Activated naive CD8-positive, alpha-beta T cell treated with anti-CD3 and anti-CD28 coated beads, Interleukin-2, amount 10 ng/mL, durations not matched to agents 7 days and 5 days (primary cell): Measurements from ENCODE around the gene SLC10A3. TPM values are rescaled to one million over a fixed set of nuclear protein-coding genes. Genes with fewer than 3 reads are reported as not detected.

Experiments
- ATAC-seq: fragments of 150-1000 bp; cut with Tn5 transposase; one replicate; pipeline ENCODE4 v1.10.0; 2021; ENCODE audit warnings: low read depth, moderate library complexity
- POLR2A ChIA-PET: fragments of 350-600 bp; sonication (Branson Sonifier 250); formaldehyde crosslinking; loops from one replicate; lab custom pipeline; 2021; ENCODE audit warnings: antibody characterized with exemption; lab: Charles Lee
- DNase-seq: peaks from one replicate; pipeline ENCODE4 v3.0.0; 2021
- H3K27ac Mint-ChIP-seq: one replicate; pipeline ENCODE4 v1.8.0; 2022; ENCODE audit warnings: mild to moderate bottlenecking, mixed read lengths
- H3K27me3 Mint-ChIP-seq: one replicate; pipeline ENCODE4 v1.8.0; 2022; ENCODE audit warnings: mild to moderate bottlenecking, moderate library complexity, mixed read lengths
- H3K36me3 Mint-ChIP-seq: one replicate; pipeline ENCODE4 v1.8.0; 2021; ENCODE audit warnings: mild to moderate bottlenecking, mixed read lengths
- H3K4me1 Mint-ChIP-seq: one replicate; pipeline ENCODE4 v1.8.0; 2021; ENCODE audit warnings: mixed read lengths
- H3K4me3 Mint-ChIP-seq: one replicate; pipeline ENCODE4 v1.8.0; 2022; ENCODE audit warnings: mild to moderate bottlenecking, moderate library complexity, mixed read lengths
- H3K9me3 Mint-ChIP-seq: one replicate; pipeline ENCODE4 v1.8.0; 2021; ENCODE audit warnings: mixed read lengths
- microRNA-seq: library from miRNA; unstranded; fragments of <30 nt; microRNA quantifications from one replicate; pipeline ENCODE4 v1.2.0, GENCODE V29; 2022
- total RNA-seq, 2 experiments: library from RNA; stranded (reverse); gene quantifications; one replicate each; pipeline ENCODE4 v1.2.3, GENCODE V29; 2021

The SLC10A3 gene
- total RNA-seq, 2 experiments from 2014 or later: 25.3 to 27.3 TPM

DNA sequence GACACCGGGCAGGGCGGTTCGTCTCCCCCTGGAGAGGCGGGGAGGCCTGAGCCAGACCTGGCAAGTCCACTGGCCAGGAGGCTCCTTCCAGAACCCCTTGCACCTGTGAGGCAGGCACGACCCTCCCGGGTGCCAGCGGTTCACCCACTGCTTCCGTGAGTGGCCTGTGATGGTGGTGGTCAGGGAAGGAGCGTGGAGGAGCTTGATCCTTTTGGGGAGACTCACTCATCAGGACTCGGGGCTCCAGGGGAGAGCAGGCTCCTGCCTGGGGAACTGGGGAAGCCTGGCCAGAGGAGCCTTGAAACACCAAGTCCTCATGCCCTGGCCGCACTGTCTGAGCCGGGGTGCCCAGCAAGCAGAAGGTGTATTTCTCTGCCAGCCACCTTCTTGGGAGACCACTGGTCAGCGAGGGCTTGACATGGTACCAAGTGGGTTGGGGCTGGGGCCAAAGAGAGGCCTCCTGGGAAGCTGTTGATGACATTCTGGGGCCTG, 45.6 kb downstream of the SLC10A3 start:
- Mint-ChIP-seq H3K4me1 (peaks cover 3% of the 10 kb centered on the region), H3K27ac (no peak overlapping the region), H3K36me3 (peaks cover 2% of the 10 kb centered on the region), H3K9me3 (no peaks in the 10 kb centered on the region), H3K27me3 (no peaks in the 10 kb centered on the region), H3K4me3 (peak overlapping the region; percentile 28)
- no peak for ATAC-seq
- no peak for DNase-seq
- POLR2A ChIA-PET: interaction anchor here (0.9 to 1.2 kb wide), 2 partner anchors 14 to 47 kb away, joined by 3 to 4 read pairs; partner anchors contain the start of gene RPL10

DNA sequence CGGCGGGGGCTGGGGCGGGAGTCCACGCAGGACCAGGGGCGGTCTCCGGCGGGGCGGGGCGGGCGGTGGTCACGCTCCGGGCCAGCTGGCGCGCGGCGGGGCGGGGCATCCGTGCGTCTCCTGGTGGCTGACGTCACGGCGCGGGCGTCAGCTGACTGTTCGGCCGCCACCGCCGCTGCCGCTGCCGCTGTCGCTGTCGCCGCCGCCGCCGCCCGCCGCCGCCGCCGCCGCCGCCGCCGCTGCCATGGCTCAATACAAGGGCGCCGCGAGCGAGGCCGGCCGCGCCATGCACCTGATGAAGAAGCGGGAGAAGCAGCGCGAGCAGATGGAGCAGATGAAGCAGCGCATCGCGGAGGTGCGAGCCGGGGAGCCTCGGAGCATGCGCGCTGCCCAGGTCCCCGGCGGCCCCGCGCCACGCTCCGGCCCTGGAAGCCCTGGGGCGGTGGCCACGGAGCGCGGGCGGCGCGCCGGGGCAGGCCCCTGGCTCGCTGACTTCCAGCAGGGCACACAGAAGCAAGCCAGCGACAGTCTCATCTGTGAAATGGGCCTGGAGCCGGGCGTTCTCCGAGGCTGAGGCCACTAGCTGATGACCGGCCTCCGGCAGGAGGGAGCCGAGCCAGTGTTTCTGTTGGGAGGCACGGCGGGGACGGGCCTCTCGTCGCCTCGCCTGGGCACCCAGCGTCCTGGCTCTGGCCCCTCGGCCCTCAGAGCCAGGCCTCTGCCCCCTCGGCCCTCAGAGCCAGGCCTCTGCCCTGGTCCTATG, 46.3 kb downstream of the SLC10A3 start, which contains the start of gene FAM50A:
TSS of gene FAM50A (plus strand) at position 150 of the 763 bp plus-strand sequence. CDS start at position 245, 95 bp downstream.
- peak within 1 kb of the TSS; percentile 69 for H3K4me3 Mint-ChIP-seq
- peak; percentile 81 for DNase-seq
- H3K27ac Mint-ChIP-seq: peak within 1 kb of the TSS; percentile 80
- H3K4me1 Mint-ChIP-seq: peaks cover 3% of the 10 kb centered on the region
- ATAC-seq: peak; percentile 75
- H3K9me3 Mint-ChIP-seq: no peaks in the 10 kb centered on the region
- POLR2A ChIA-PET: interaction anchor here (0.9 to 1.2 kb wide), 2 partner anchors 15 to 46 kb away, joined by 3 to 4 read pairs; partner anchors contain the start of gene RPL10
- peaks cover 2% of the 10 kb centered on the region for H3K36me3 Mint-ChIP-seq
- H3K27me3 Mint-ChIP-seq: no peaks in the 10 kb centered on the region

GRCh38 chrX:154443479-154443910, 46.9 kb downstream of the SLC10A3 start:
- H3K9me3 Mint-ChIP-seq: no peaks in the 10 kb centered on the region
- H3K27me3 Mint-ChIP-seq: no peaks in the 10 kb centered on the region
- H3K36me3 Mint-ChIP-seq: peaks cover 2% of the 10 kb centered on the region
- H3K4me1 Mint-ChIP-seq: peaks cover 3% of the 10 kb centered on the region
- peak overlapping the region; percentile 69 for H3K4me3 Mint-ChIP-seq
- ATAC-seq: no peak
- no peak for DNase-seq
- peak overlapping the region; percentile 80 for H3K27ac Mint-ChIP-seq
- POLR2A ChIA-PET: no interaction called here

- no peak overlapping the region for H3K27ac Mint-ChIP-seq
- H3K36me3 Mint-ChIP-seq: peaks cover 2% of the 10 kb centered on the region
- no peak for ATAC-seq
- H3K27me3 Mint-ChIP-seq: no peaks in the 10 kb centered on the region
- H3K9me3 Mint-ChIP-seq: no peaks in the 10 kb centered on the region
- no peak overlapping the region for H3K4me3 Mint-ChIP-seq
- DNase-seq: no peak
- POLR2A ChIA-PET: interaction anchor here (1.0 to 1.3 kb wide), 2 partner anchors 39 to 44 kb away, joined by 3 to 4 read pairs; partner anchors contain the start of gene RPL10
- peaks cover 7% of the 10 kb centered on the region for H3K4me1 Mint-ChIP-seq
Measured at GRCh38 chrX:154441984-154442707, 48.3 kb downstream of the SLC10A3 start.

DNA sequence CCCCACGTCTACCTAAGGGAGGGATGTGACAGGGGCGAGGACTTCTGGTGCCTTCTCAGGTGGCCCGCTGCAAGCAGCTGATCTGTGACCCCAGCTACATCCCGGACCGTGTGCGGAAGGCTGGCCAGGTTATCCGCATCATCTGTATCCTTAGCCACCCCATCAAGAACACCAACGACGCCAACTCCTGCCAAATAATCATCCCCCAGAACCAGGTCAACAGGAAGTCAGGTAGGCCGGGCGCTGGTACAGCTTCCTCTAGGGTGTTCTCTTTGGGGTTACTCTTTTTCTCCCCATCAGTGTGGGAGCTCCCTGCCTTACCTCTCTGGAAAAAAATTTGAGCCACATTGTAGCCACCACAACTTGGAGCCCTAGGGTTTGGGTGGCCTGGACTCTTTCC, 48.9 kb downstream of the SLC10A3 start:
- POLR2A ChIA-PET: interaction anchor here (1.0 to 1.3 kb wide), 2 partner anchors 38 to 44 kb away, joined by 3 to 4 read pairs; partner anchors contain the start of gene RPL10
- Mint-ChIP-seq H3K36me3 (peaks cover 2% of the 10 kb centered on the region), H3K9me3 (no peaks in the 10 kb centered on the region), H3K27ac (peak overlapping the region; percentile 38), H3K4me3 (peak overlapping the region; percentile 13), H3K27me3 (no peaks in the 10 kb centered on the region), H3K4me1 (peaks cover 7% of the 10 kb centered on the region)
- no peak for DNase-seq
- ATAC-seq: no peak

DNA sequence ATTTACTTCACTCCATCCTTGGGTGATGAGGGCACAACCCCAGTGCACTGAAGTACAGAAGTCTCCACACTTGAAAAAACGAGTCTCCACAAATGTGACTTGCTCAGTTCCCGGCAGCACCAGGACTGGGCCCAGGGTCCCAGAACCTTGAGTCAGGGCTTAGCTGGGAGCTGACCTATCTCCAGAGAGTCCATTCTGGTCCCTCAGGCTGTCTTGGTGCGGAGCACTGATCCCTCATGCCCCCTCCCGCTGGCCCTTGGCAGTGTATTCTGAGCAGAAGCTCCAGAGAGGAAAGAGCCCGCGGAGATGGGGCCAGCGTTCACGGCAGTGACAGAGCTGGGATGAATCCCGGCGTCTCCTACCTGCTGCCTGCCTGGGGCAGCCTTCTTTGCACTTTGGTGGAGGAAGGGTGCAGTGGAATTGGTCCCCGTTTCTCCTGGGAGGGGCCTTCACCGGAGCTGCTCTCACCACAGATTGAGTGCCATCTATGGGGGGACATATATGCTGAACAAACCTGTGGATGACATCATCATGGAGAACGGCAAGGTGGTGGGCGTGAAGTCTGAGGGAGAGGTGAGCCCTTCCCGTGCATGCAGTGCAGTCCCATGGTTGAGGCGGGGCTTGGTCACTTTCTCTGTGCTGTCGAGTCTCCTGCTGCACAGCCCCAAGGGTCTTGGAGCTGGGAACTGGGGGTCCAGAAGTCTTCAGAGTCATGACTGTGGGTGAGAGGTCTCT, 49.6 kb downstream of the SLC10A3 start:
- Mint-ChIP-seq H3K4me1 (peaks cover 11% of the 10 kb centered on the region), H3K4me3 (no peak overlapping the region), H3K9me3 (no peaks in the 10 kb centered on the region), H3K27ac (no peak overlapping the region), H3K27me3 (no peaks in the 10 kb centered on the region), H3K36me3 (no peaks in the 10 kb centered on the region)
- POLR2A ChIA-PET: interaction anchor here (0.7 to 1.3 kb wide), 3 partner anchors 38 to 43 kb away, joined by 3 to 5 read pairs (median 4); partner anchors contain the start of gene RPL10
- ATAC-seq: no peak
- DNase-seq: no peak

DNA sequence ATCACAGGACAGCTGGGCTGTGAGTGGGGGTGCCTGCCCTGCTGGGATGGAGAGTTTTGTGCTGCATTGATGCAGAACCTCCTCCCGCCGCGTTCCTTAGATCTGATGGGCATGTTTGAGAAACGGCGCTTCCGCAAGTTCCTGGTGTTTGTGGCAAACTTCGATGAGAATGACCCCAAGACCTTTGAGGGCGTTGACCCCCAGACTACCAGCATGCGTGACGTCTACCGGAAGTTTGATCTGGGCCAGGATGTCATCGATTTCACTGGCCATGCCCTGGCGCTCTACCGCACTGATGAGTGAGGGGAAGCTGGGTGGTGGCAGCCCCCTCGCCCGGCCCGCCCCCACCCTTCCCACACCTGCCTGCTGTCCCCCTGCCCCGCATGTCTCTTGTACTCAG, 50.6 kb downstream of the SLC10A3 start:
- Mint-ChIP-seq H3K36me3 (no peaks in the 10 kb centered on the region), H3K27ac (peak overlapping the region; percentile 45), H3K4me3 (no peak overlapping the region), H3K9me3 (no peaks in the 10 kb centered on the region), H3K27me3 (no peaks in the 10 kb centered on the region), H3K4me1 (peaks cover 11% of the 10 kb centered on the region)
- DNase-seq: no peak
- no peak for ATAC-seq
- POLR2A ChIA-PET: interaction anchor here (0.7 kb wide), 1 partner anchor 41 kb away, joined by 5 read pairs; the partner anchor contains the start of gene RPL10

GRCh38 chrX:154437971-154438893, 52.2 kb downstream of the SLC10A3 start:
- DNase-seq: no peak
- H3K4me1 Mint-ChIP-seq: peaks cover 12% of the 10 kb centered on the region
- no peak for ATAC-seq
- no peaks in the 10 kb centered on the region for H3K27me3 Mint-ChIP-seq
- POLR2A ChIA-PET: interaction anchor here (0.8 to 0.9 kb wide), 2 partner anchors 39 to 52 kb away, joined by 3 read pairs; partner anchors contain the start of gene SLC10A3
- no peaks in the 10 kb centered on the region for H3K36me3 Mint-ChIP-seq
- peak overlapping the region; percentile 79 for H3K27ac Mint-ChIP-seq
- peak overlapping the region; percentile 89 for H3K4me3 Mint-ChIP-seq
- H3K9me3 Mint-ChIP-seq: no peaks in the 10 kb centered on the region

Small RNAs within 50 kb of the gene (microRNA-seq; reads per million reads assigned to microRNA genes)
- gene MIR6858: not detected

Other genes with a start within 250 kb of the SLC10A3 start
- not detected for gene OPN1MW3, start 233.0 kb downstream of the SLC10A3 start, total RNA-seq
- gene TEX28, start 195.5 kb downstream of the SLC10A3 start, total RNA-seq: not detected
- gene TKTL1, start 194.8 kb downstream of the SLC10A3 start, total RNA-seq: 1 to 10 TPM in 1 of 2 experiments, under 1 TPM in 1; 0.31 to 1.2 TPM
- gene FLNA, start 116.0 kb downstream of the SLC10A3 start, total RNA-seq: 100 to 1,000 TPM; 985 to 994 TPM
- gene EMD, start 111.3 kb downstream of the SLC10A3 start, total RNA-seq: 10 to 100 TPM; 66.1 to 68.1 TPM
- 1,000 to 10,000 TPM; 2,867 to 2,975 TPM for gene RPL10, start 92.3 kb downstream of the SLC10A3 start, total RNA-seq
- gene DNASE1L1, start 81.4 kb downstream of the SLC10A3 start, total RNA-seq: 10 to 100 TPM; 20.5 to 26.2 TPM
- 10 to 100 TPM; 94.7 to 95.3 TPM for gene TAFAZZIN, start 79.1 kb downstream of the SLC10A3 start, total RNA-seq
- 10 to 100 TPM; 46.9 to 51.1 TPM for gene ATP6AP1, start 62.0 kb downstream of the SLC10A3 start, total RNA-seq
- 100 to 1,000 TPM; 138 to 147 TPM for gene GDI1, start 53.5 kb downstream of the SLC10A3 start, total RNA-seq
- 10 to 100 TPM; 59.2 to 70.3 TPM for gene FAM50A, start 46.5 kb downstream of the SLC10A3 start, total RNA-seq
- gene PLXNA3, start 32.3 kb downstream of the SLC10A3 start, total RNA-seq: 10 to 100 TPM; 62.5 to 64.1 TPM
- 10 to 100 TPM; 32.2 to 34.8 TPM for gene LAGE3, start 11.3 kb downstream of the SLC10A3 start, total RNA-seq
- 10 to 100 TPM; 43.8 to 45.3 TPM for gene UBL4A, start 4.0 kb downstream of the SLC10A3 start, total RNA-seq
- gene FAM3A, start 25.6 kb upstream of the SLC10A3 start, total RNA-seq: 10 to 100 TPM; 42.3 to 45.4 TPM
- gene G6PD, start 56.2 kb upstream of the SLC10A3 start, total RNA-seq: 100 to 1,000 TPM in 1 of 2 experiments, 10 to 100 TPM in 1; 89.2 to 102 TPM
- 10 to 100 TPM; 56.1 to 61.7 TPM for gene IKBKG, start 57.0 kb upstream of the SLC10A3 start, total RNA-seq
- gene CTAG1A, start 94.5 kb upstream of the SLC10A3 start, total RNA-seq: not detected
- not detected for gene CTAG1B, start 128.7 kb upstream of the SLC10A3 start, total RNA-seq
- 10 to 100 TPM; 17.1 to 21.0 TPM for gene CTAG2, start 162.9 kb upstream of the SLC10A3 start, total RNA-seq